GM23338 (cell line): ENCODE results near the gene PPCDC. TPM values are rescaled to one million over a fixed set of nuclear protein-coding genes. Genes with fewer than 3 reads are reported as not detected.

ENCODE experiments used
- ATAC-seq: fragments of 200-7000 bp; cut with Tn5 transposase; 3 replicates; pipeline ENCODE4 v1.9.1; 2020
- DNase-seq: peaks from one replicate; pipeline ENCODE4 v3.0.0-alpha.2; 2015; ENCODE audit warnings: low spot score
- H2AFZ ChIP-seq: fragments of 200-600 bp; sonication (generic); 2 replicates; pipeline ENCODE4 v1.8.0; 2016; ENCODE audit warnings: antibody characterized with exemption, mild to moderate bottlenecking, moderate library complexity
- H3F3A ChIP-seq: fragments of 200-600 bp; sonication (generic); replicated peaks from 2 replicates; pipeline ENCODE4 v1.8.0; 2017; ENCODE audit warnings: antibody characterized with exemption, mixed run types, low read depth
- H3K27ac ChIP-seq: fragments of 200-600 bp; sonication (generic); 2 replicates; pipeline ENCODE4 v1.6.1; 2016; ENCODE audit warnings: low read depth
- H3K27me3 ChIP-seq: fragments of 200-600 bp; sonication (generic); 2 replicates; pipeline ENCODE4 v1.8.0; 2016; ENCODE audit warnings: mild to moderate bottlenecking, mixed run types, moderate library complexity; ENCODE audit not compliant: insufficient read depth
- H3K36me3 ChIP-seq: fragments of 200-600 bp; sonication (generic); 2 replicates; pipeline ENCODE4 v1.8.0; 2016; ENCODE audit warnings: mild to moderate bottlenecking; ENCODE audit not compliant: insufficient read depth
- H3K4me1 ChIP-seq: fragments of 200-600 bp; sonication (generic); 2 replicates; pipeline ENCODE4 v1.8.0; 2016; ENCODE audit warnings: mild to moderate bottlenecking, moderate library complexity; ENCODE audit not compliant: insufficient read depth
- H3K4me2 ChIP-seq: fragments of 200-600 bp; sonication (generic); 2 replicates; pipeline ENCODE4 v1.7.1; 2017; ENCODE audit warnings: mixed run types
- H3K4me3 ChIP-seq: fragments of 200-600 bp; sonication (generic); 2 replicates; pipeline ENCODE4 v1.6.1; 2016; ENCODE audit warnings: mixed run types
- H3K79me2 ChIP-seq: fragments of 200-600 bp; sonication (generic); replicated peaks from 2 replicates; pipeline ENCODE4 v1.8.0; 2017; ENCODE audit warnings: mild to moderate bottlenecking; ENCODE audit not compliant: insufficient read depth
- H3K9me2 ChIP-seq: fragments of 200-600 bp; sonication (generic); 2 replicates; pipeline ENCODE4 v1.8.0; 2017; ENCODE audit not compliant: insufficient read depth
- H4K20me1 ChIP-seq: fragments of 200-600 bp; sonication (generic); replicated peaks from 2 replicates; pipeline ENCODE4 v1.8.0; 2017; ENCODE audit warnings: mild to moderate bottlenecking; ENCODE audit not compliant: insufficient read depth
- H3K27ac Mint-ChIP-seq: 2 replicates; pipeline ENCODE4 v1.8.0; 2020; ENCODE audit warnings: inconsistent platforms, mild to moderate bottlenecking, moderate library complexity, mixed read lengths
- H3K27me3 Mint-ChIP-seq: 3 replicates; pipeline ENCODE4 v1.8.0; 2022; ENCODE audit warnings: low read depth, mild to moderate bottlenecking, moderate library complexity, mixed read lengths, inconsistent platforms; ENCODE audit not compliant: insufficient read depth, poor library complexity
- H3K36me3 Mint-ChIP-seq: 3 replicates; pipeline ENCODE4 v1.8.0; 2021; ENCODE audit warnings: low read depth, mild to moderate bottlenecking, inconsistent platforms, moderate library complexity, mixed read lengths
- H3K4me1 Mint-ChIP-seq: 3 replicates; pipeline ENCODE4 v1.8.0; 2020; ENCODE audit warnings: mild to moderate bottlenecking, inconsistent platforms, mixed read lengths
- H3K4me3 Mint-ChIP-seq: 3 replicates; pipeline ENCODE4 v1.8.0; 2021; ENCODE audit warnings: moderate library complexity, mild to moderate bottlenecking, inconsistent platforms, mixed read lengths
- H3K9me3 Mint-ChIP-seq: 3 replicates; pipeline ENCODE4 v1.8.0; 2020; ENCODE audit warnings: moderate library complexity, mild to moderate bottlenecking, inconsistent platforms, mixed read lengths
- CREB1 ChIP-seq: fragments of 250-450 bp; sonication (Bioruptor Pico); IDR thresholded peaks from 2 replicates; pipeline ENCODE4 v1.5.0; 2020; ENCODE audit warnings: low read depth, mild to moderate bottlenecking, moderate library complexity
- CTCF ChIP-seq, 2 experiments: fragments of 200-600 bp in 1 of 2; sonication (generic) in 1 of 2; conservative IDR thresholded peaks; 2 replicates each; pipeline versions ENCODE4 v1.5.1 to v1.6.1; 2016 to 2017; ENCODE audit warnings: antibody characterized with exemption in 2 of 2, low read depth in 2 of 2, mild to moderate bottlenecking in 2 of 2, moderate library complexity in 1 of 2
- EZH2 ChIP-seq: fragments of 200-600 bp; sonication (generic); IDR thresholded peaks from one replicate; pipeline ENCODE4 v1.8.0; 2017; ENCODE audit warnings: antibody characterized with exemption, mild to moderate bottlenecking, low read depth; ENCODE audit not compliant: unreplicated experiment
- EZH2phosphoT487 ChIP-seq: fragments of 200-600 bp; sonication (generic); IDR thresholded peaks from one replicate; pipeline ENCODE4 v1.8.1; 2018; ENCODE audit warnings: antibody characterized with exemption; ENCODE audit not compliant: unreplicated experiment
- JUNB ChIP-seq: IDR thresholded peaks from one replicate; pipeline ENCODE4 v1.6.1; 2016; ENCODE audit warnings: antibody characterized with exemption; ENCODE audit not compliant: unreplicated experiment
- POLR2AphosphoS5 ChIP-seq: IDR thresholded peaks from 2 replicates; pipeline ENCODE4 v1.6.1; 2016; ENCODE audit warnings: antibody characterized with exemption, low read depth
- STAT1 ChIP-seq: IDR thresholded peaks from one replicate; pipeline ENCODE4 v1.6.1; 2016; ENCODE audit warnings: antibody characterized with exemption; ENCODE audit not compliant: unreplicated experiment
- ZNF114 ChIP-seq: fragments of 250-450 bp; sonication (Bioruptor Pico); IDR thresholded peaks from 2 replicates; pipeline ENCODE4 v1.5.0; 2020; ENCODE audit warnings: mild to moderate bottlenecking, moderate library complexity
- ZNF331 ChIP-seq: fragments of 250-450 bp; sonication (Bioruptor Pico); IDR thresholded peaks from 2 replicates; pipeline ENCODE4 v1.5.0; 2020; ENCODE audit warnings: low read depth, mild to moderate bottlenecking, moderate library complexity
- polyA plus RNA-seq: library from polyadenylated mRNA; unstranded; fragments of >200 nt; fragmentation: Nextera tagmentation; extraction: Ambion mirVana; gene quantifications from 2 replicates; pipeline ENCODE4 v1.2.1, GENCODE V29; 2016
- total RNA-seq: library from RNA; depleted of rRNA; stranded (reverse); fragments of >200 nt; shearing (Covaris generic); gene quantifications from 2 replicates; pipeline ENCODE4 v1.2.3, GENCODE V29; 2014
- TF ChIP-seq, protein P1 (sequence below): IDR thresholded peaks from 2 replicates; pipeline ENCODE4 v1.6.1; 2016; ENCODE audit warnings: antibody characterized with exemption
- TF ChIP-seq, protein P2 (sequence below): IDR thresholded peaks from one replicate; pipeline ENCODE4 v1.6.1; 2018; ENCODE audit warnings: antibody characterized with exemption; ENCODE audit not compliant: unreplicated experiment
- TF ChIP-seq, protein P3 (sequence below): fragments of 250-450 bp; sonication (Bioruptor Pico); IDR thresholded peaks from 2 replicates; pipeline ENCODE4 v1.5.0; 2020; ENCODE audit warnings: mild to moderate bottlenecking, moderate library complexity

Gene PPCDC
- total and polyA plus RNA-seq, 2 experiments from 2014 or later, result 17.8 to 40.2 TPM

DNA sequence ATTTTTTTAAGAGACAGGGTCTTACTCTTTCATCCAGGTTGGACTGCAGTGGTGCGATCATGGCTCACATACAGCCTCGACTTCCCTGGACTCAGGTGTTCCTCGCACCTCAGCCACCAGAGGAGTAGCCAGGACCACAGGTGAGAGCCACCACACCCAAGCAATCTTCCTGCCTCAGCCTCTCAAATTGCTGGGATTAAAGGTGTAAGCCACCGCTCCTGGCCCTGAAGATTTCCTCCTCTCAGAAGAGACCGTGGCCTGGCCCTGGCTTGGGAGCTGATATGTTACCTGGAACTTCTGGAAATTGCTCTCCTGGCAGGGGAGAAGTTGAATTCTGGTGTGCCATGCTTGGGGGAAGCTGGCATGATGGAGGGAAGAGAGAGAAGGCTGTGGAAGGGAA, 36.2 kb downstream of the PPCDC start (continued):
- TF ChIP-seq JUNB (no peak), CREB1 (CRISPR knock-in tag) (no peak), EZH2phosphoT487 (no peak), ZNF331 (CRISPR knock-in tag) (no peak), EZH2 (no peak), POLR2AphosphoS5 (no peak), ZNF114 (no peak), STAT1 (no peak)
- TF ChIP-seq, protein P1, sequence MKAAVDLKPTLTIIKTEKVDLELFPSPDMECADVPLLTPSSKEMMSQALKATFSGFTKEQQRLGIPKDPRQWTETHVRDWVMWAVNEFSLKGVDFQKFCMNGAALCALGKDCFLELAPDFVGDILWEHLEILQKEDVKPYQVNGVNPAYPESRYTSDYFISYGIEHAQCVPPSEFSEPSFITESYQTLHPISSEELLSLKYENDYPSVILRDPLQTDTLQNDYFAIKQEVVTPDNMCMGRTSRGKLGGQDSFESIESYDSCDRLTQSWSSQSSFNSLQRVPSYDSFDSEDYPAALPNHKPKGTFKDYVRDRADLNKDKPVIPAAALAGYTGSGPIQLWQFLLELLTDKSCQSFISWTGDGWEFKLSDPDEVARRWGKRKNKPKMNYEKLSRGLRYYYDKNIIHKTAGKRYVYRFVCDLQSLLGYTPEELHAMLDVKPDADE, result no peak

DNA sequence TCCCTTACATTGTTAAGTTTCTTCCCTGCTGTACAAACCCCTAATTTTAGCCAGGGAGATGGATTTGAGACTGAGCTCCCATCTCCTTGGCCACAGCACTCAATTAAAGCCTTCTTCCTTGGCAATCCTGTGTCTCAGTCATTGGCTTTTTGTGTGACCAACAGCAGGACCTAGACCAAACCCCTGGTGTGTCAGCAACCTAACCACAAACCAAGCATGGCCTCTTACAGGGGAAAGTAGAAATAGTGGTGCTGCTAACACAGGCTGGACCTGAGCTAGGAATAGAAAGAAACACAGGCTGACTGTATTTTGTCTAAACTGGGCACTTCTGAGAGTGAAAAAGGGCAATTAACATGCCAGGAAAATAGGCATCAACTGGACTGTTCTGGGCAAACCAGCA, 37.9 kb downstream of the PPCDC start:
- Histone ChIP-seq H2AFZ (no peak overlapping the region), H3K27ac (no peak overlapping the region), H4K20me1 (no peaks in the 10 kb centered on the region), H3K27me3 (no peaks in the 10 kb centered on the region), H3K4me2 (no peak overlapping the region), H3K36me3 (no peaks in the 10 kb centered on the region), H3K9me2 (no peaks in the 10 kb centered on the region), H3K4me1 (no peaks in the 10 kb centered on the region; the same call in 1 of the 2 replicates), H3K4me3 (no peak overlapping the region), H3K79me2 (no peaks in the 10 kb centered on the region), H3F3A (no peaks in the 10 kb centered on the region)
- no peak for ATAC-seq
- no peak overlapping the region for H3K4me3 Mint-ChIP-seq
- no peak for DNase-seq
- H3K36me3 Mint-ChIP-seq, result peaks cover 9% of the 10 kb centered on the region
- 0 out of 2 replicates have a peak overlapping the region, but pooled peaks have one; percentile 70 for H3K27ac Mint-ChIP-seq
- peaks cover 6% of the 10 kb centered on the region for H3K27me3 Mint-ChIP-seq
- peaks cover 9% of the 10 kb centered on the region for H3K9me3 Mint-ChIP-seq
- 0 out of 3 replicates have a peak, but pooled peaks cover 3% of the 10 kb centered on the region for H3K4me1 Mint-ChIP-seq
- TF ChIP-seq ZNF114 (no peak), STAT1 (no peak), CTCF (conservative IDR thresholded peaks at IDR 0.05; ENCODE audit: low read depth in 2 of 2) (no peak), POLR2AphosphoS5 (no peak)
- TF ChIP-seq, protein P2, sequence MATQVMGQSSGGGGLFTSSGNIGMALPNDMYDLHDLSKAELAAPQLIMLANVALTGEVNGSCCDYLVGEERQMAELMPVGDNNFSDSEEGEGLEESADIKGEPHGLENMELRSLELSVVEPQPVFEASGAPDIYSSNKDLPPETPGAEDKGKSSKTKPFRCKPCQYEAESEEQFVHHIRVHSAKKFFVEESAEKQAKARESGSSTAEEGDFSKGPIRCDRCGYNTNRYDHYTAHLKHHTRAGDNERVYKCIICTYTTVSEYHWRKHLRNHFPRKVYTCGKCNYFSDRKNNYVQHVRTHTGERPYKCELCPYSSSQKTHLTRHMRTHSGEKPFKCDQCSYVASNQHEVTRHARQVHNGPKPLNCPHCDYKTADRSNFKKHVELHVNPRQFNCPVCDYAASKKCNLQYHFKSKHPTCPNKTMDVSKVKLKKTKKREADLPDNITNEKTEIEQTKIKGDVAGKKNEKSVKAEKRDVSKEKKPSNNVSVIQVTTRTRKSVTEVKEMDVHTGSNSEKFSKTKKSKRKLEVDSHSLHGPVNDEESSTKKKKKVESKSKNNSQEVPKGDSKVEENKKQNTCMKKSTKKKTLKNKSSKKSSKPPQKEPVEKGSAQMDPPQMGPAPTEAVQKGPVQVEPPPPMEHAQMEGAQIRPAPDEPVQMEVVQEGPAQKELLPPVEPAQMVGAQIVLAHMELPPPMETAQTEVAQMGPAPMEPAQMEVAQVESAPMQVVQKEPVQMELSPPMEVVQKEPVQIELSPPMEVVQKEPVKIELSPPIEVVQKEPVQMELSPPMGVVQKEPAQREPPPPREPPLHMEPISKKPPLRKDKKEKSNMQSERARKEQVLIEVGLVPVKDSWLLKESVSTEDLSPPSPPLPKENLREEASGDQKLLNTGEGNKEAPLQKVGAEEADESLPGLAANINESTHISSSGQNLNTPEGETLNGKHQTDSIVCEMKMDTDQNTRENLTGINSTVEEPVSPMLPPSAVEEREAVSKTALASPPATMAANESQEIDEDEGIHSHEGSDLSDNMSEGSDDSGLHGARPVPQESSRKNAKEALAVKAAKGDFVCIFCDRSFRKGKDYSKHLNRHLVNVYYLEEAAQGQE, result no peak
- TF ChIP-seq, protein P3, sequence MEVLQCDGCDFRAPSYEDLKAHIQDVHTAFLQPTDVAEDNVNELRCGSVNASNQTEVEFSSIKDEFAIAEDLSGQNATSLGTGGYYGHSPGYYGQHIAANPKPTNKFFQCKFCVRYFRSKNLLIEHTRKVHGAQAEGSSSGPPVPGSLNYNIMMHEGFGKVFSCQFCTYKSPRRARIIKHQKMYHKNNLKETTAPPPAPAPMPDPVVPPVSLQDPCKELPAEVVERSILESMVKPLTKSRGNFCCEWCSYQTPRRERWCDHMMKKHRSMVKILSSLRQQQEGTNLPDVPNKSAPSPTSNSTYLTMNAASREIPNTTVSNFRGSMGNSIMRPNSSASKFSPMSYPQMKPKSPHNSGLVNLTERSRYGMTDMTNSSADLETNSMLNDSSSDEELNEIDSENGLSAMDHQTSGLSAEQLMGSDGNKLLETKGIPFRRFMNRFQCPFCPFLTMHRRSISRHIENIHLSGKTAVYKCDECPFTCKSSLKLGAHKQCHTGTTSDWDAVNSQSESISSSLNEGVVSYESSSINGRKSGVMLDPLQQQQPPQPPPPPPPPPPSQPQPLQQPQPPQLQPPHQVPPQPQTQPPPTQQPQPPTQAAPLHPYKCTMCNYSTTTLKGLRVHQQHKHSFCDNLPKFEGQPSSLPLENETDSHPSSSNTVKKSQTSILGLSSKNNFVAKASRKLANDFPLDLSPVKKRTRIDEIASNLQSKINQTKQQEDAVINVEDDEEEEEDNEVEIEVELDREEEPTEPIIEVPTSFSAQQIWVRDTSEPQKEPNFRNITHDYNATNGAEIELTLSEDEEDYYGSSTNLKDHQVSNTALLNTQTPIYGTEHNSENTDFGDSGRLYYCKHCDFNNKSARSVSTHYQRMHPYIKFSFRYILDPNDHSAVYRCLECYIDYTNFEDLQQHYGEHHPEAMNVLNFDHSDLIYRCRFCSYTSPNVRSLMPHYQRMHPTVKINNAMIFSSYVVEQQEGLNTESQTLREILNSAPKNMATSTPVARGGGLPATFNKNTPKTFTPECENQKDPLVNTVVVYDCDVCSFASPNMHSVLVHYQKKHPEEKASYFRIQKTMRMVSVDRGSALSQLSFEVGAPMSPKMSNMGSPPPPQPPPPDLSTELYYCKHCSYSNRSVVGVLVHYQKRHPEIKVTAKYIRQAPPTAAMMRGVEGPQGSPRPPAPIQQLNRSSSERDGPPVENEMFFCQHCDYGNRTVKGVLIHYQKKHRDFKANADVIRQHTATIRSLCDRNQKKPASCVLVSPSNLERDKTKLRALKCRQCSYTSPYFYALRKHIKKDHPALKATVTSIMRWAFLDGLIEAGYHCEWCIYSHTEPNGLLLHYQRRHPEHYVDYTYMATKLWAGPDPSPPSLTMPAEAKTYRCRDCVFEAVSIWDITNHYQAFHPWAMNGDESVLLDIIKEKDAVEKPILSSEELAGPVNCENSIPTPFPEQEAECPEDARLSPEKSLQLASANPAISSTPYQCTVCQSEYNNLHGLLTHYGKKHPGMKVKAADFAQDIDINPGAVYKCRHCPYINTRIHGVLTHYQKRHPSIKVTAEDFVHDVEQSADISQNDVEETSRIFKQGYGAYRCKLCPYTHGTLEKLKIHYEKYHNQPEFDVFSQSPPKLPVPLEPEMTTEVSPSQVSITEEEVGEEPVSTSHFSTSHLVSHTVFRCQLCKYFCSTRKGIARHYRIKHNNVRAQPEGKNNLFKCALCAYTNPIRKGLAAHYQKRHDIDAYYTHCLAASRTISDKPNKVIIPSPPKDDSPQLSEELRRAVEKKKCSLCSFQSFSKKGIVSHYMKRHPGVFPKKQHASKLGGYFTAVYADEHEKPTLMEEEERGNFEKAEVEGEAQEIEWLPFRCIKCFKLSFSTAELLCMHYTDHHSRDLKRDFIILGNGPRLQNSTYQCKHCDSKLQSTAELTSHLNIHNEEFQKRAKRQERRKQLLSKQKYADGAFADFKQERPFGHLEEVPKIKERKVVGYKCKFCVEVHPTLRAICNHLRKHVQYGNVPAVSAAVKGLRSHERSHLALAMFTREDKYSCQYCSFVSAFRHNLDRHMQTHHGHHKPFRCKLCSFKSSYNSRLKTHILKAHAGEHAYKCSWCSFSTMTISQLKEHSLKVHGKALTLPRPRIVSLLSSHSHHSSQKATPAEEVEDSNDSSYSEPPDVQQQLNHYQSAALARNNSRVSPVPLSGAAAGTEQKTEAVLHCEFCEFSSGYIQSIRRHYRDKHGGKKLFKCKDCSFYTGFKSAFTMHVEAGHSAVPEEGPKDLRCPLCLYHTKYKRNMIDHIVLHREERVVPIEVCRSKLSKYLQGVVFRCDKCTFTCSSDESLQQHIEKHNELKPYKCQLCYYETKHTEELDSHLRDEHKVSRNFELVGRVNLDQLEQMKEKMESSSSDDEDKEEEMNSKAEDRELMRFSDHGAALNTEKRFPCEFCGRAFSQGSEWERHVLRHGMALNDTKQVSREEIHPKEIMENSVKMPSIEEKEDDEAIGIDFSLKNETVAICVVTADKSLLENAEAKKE (CRISPR knock-in tag), result no peak
- TF ChIP-seq, protein P1, result no peak
